HepG2 (cell line): ENCODE measurements around the gene TKTL2. TPM values are rescaled to one million over a fixed set of nuclear protein-coding genes. Genes with fewer than 3 reads are reported as not detected.

ENCODE experiments used
- ARNT ChIP-seq: fragments of 450-650 bp; IDR thresholded peaks from 2 replicates; pipeline ENCODE4 v1.6.1; 2017
- DR1 ChIP-seq: sonication (generic); formaldehyde crosslinking; IDR thresholded peaks from 2 replicates; pipeline ENCODE4 v1.8.0; 2021; ENCODE audit warnings: mild to moderate bottlenecking, missing genetic modification reagents, inconsistent platforms
- ELF4 ChIP-seq: sonication (generic); formaldehyde crosslinking; IDR thresholded peaks from 2 replicates; pipeline ENCODE4 v1.5.0; 2020; ENCODE audit warnings: missing genetic modification reagents, mild to moderate bottlenecking, moderate library complexity, borderline replicate concordance
- FLYWCH1 ChIP-seq: sonication (generic); formaldehyde crosslinking; IDR thresholded peaks from 2 replicates; pipeline ENCODE4 v1.8.1; 2023; ENCODE audit warnings: mild to moderate bottlenecking, missing genetic modification reagents
- JUNB ChIP-seq: sonication (generic); formaldehyde crosslinking; IDR thresholded peaks from 2 replicates; pipeline ENCODE4 v1.8.0; 2022; ENCODE audit warnings: missing genetic modification reagents, mild to moderate bottlenecking, borderline replicate concordance
- REPIN1 ChIP-seq: sonication (generic); formaldehyde crosslinking; IDR thresholded peaks from 2 replicates; pipeline ENCODE4 v1.8.0; 2022; ENCODE audit warnings: missing genetic modification reagents, low read depth, mild to moderate bottlenecking, borderline replicate concordance
- ZBTB26 ChIP-seq: IDR thresholded peaks from 2 replicates; pipeline ENCODE4 v1.6.1; 2016; ENCODE audit warnings: missing compliant biosample characterization, missing genetic modification reagents, borderline replicate concordance
- ZNF253 ChIP-seq: sonication (generic); formaldehyde crosslinking; IDR thresholded peaks from 2 replicates; pipeline ENCODE4 v1.8.0; 2022; ENCODE audit warnings: mild to moderate bottlenecking, missing genetic modification reagents, borderline replicate concordance
- ZNF552 ChIP-seq: sonication (generic); formaldehyde crosslinking; IDR thresholded peaks from 2 replicates; pipeline ENCODE4 v1.9.0; 2022; ENCODE audit warnings: missing genetic modification reagents, mild to moderate bottlenecking, borderline replicate concordance
- polyA plus RNA-seq, 8 experiments: library from polyadenylated mRNA; depleted of rRNA in 3 of 8; stranded (reverse) in 7 of 8; unstranded in 1 of 8; fragments of >200 nt; fragmentation: Illumina TruSeq in 4 of 8; extraction: Trizol in 4 of 8; gene quantifications; 2 replicates each; pipeline versions ENCODE4 v1.2.1 to v1.2.3, GENCODE V29; 2011 to 2016; ENCODE audit warnings: low read depth in 4 of 8, missing spikeins in 1 of 8, mixed read lengths in 1 of 8; ENCODE audit not compliant: insufficient read depth in 1 of 8
- total RNA-seq, 5 experiments: library from RNA; depleted of rRNA; stranded (reverse); fragments of >200 nt; fragmentation: Illumina TruSeq; extraction: Trizol; gene quantifications; 2 replicates each; pipeline ENCODE4 v1.2.3, GENCODE V29; 2016; ENCODE audit warnings: low read depth in 1 of 5

Gene TKTL2
- total and polyA plus RNA-seq, 2 of the 13 experiments (the other 11 are each of a cell fraction or from before 2014, with no cell fraction given), result not detected

- TF ChIP-seq ZNF253 (CRISPR knock-in tag) (peak; percentile 79; the same call in 1 of the 2 replicates), FLYWCH1 (0 out of 2 replicates have a peak, but pooled peaks have one; percentile 49), ZNF552 (peak; percentile 81; the same call in 1 of the 2 replicates), DR1 (CRISPR knock-in tag) (peak; percentile 90), JUNB (CRISPR knock-in tag) (no peak; the same call in 1 of the 2 replicates), REPIN1 (CRISPR knock-in tag) (peak; percentile 98), ARNT (no peak), ZBTB26 (CRISPR knock-in tag) (peak; percentile 50; the same call in 1 of the 2 replicates), ELF4 (CRISPR knock-in tag) (peak; percentile 22; the same call in 1 of the 2 replicates)
These were observed 21.0 kb upstream of the TKTL2 start, which contains the start of gene TMA16 (continued) for GRCh38 chr4:163494360-163495241.
